OCI-LY3 (cell line): ENCODE data around the gene ZBTB22.

Experiments used
- H2AFZ ChIP-seq: fragments of 200-600, 300-600 bp; shearing (Covaris generic); 2 replicates; pipeline ENCODE4 v1.6.0; 2014; ENCODE audit warnings: antibody characterized with exemption, low read depth, low read length
- H3K27ac ChIP-seq: fragments of 200-600, 300-600 bp; sonication (generic); 2 replicates; pipeline ENCODE4 v1.5.1; 2014; ENCODE audit warnings: mild to moderate bottlenecking, low read length, moderate library complexity, mixed read lengths
- H3K27me3 ChIP-seq: fragments of 200-600, 300-600 bp; sonication (generic); 2 replicates; pipeline ENCODE4 v1.6.1; 2014; ENCODE audit warnings: low read depth, low read length, mixed read lengths
- H3K36me3 ChIP-seq: fragments of 200-600, 300-600 bp; sonication (generic); replicated peaks from 2 replicates; pipeline ENCODE3; 2014; ENCODE audit warnings: low read depth, low read length, mixed read lengths
- H3K4me1 ChIP-seq: fragments of 300-600, 200-600 bp; sonication (generic); 2 replicates; pipeline ENCODE4 v1.6.1; 2014; ENCODE audit warnings: low read length, mixed read lengths
- H3K4me2 ChIP-seq: fragments of 200-600, 300-600 bp; sonication (generic); 2 replicates; pipeline ENCODE4 v1.6.1; 2014; ENCODE audit warnings: low read length, mixed read lengths
- H3K4me3 ChIP-seq: fragments of 300-600, 200-600 bp; sonication (generic); 2 replicates; pipeline ENCODE4 v1.5.1; 2014; ENCODE audit warnings: antibody characterized with exemption, mild to moderate bottlenecking, low read length, moderate library complexity
- H3K79me2 ChIP-seq: fragments of 300-600, 200-600 bp; shearing (Covaris generic); 2 replicates; pipeline ENCODE4 v1.6.1; 2014; ENCODE audit warnings: mild to moderate bottlenecking, low read length, mixed read lengths
- H3K9ac ChIP-seq: fragments of 300-600, 200-600 bp; shearing (Covaris generic); 2 replicates; pipeline ENCODE4 v1.6.0; 2014; ENCODE audit warnings: mild to moderate bottlenecking, low read length, moderate library complexity
- H3K9me3 ChIP-seq: fragments of 200-600, 300-600 bp; shearing (Covaris generic); 2 replicates; pipeline ENCODE4 v1.6.1; 2014; ENCODE audit warnings: low read length, mixed read lengths; ENCODE audit not compliant: insufficient read depth
- H4K20me1 ChIP-seq: fragments of 200-600, 300-600 bp; sonication (generic); 2 replicates; pipeline ENCODE4 v1.6.1; 2016; ENCODE audit warnings: low read length, mixed read lengths; ENCODE audit not compliant: insufficient read depth
- CTCF ChIP-seq: fragments of 200-600, 300-600 bp; sonication (generic); IDR thresholded peaks from 2 replicates; pipeline ENCODE4 v1.5.1; 2014; ENCODE audit warnings: antibody characterized with exemption, low read length, low read depth
- EZH2phosphoT487 ChIP-seq: fragments of 200-600 bp; shearing (Covaris generic); IDR thresholded peaks from 2 replicates; pipeline ENCODE4 v1.6.1; 2018; ENCODE audit warnings: antibody characterized with exemption, mixed run types, low read depth

ZBTB22 gene

GRCh38 chr6:33279971-33280511 lies 37.5 kb downstream of the ZBTB22 start:
- Histone ChIP-seq H3K79me2 (peaks cover 9% of the 10 kb centered on the region), H2AFZ (no peak overlapping the region), H3K27ac (no peak overlapping the region), H3K9ac (no peak overlapping the region), H3K4me2 (no peak overlapping the region), H3K9me3 (no peaks in the 10 kb centered on the region), H3K4me3 (no peak overlapping the region), H3K4me1 (peaks cover 24% of the 10 kb centered on the region), H3K36me3 (peaks cover 17% of the 10 kb centered on the region), H3K27me3 (no peaks in the 10 kb centered on the region), H4K20me1 (peaks cover 17% of the 10 kb centered on the region)
- TF ChIP-seq CTCF = peak; percentile 32
- TF ChIP-seq EZH2phosphoT487 = no peak

GRCh38 chr6:33279257-33279695 lies 38.3 kb downstream of the ZBTB22 start:
- peaks cover 25% of the 10 kb centered on the region for H3K36me3 ChIP-seq
- H2AFZ ChIP-seq = no peak overlapping the region
- peaks cover 32% of the 10 kb centered on the region for H3K4me1 ChIP-seq
- peaks cover 16% of the 10 kb centered on the region for H3K79me2 ChIP-seq
- H3K9ac ChIP-seq = no peak overlapping the region
- H3K9me3 ChIP-seq = no peaks in the 10 kb centered on the region
- H3K4me2 ChIP-seq = no peak overlapping the region
- no peak overlapping the region for H3K4me3 ChIP-seq
- TF ChIP-seq EZH2phosphoT487 (no peak), CTCF (no peak)
- H4K20me1 ChIP-seq = peaks cover 24% of the 10 kb centered on the region
- no peak overlapping the region for H3K27ac ChIP-seq
- H3K27me3 ChIP-seq = no peaks in the 10 kb centered on the region

GRCh38 chr6:33278810-33279209 lies 38.7 kb downstream of the ZBTB22 start:
- Histone ChIP-seq H3K9me3 (no peaks in the 10 kb centered on the region), H3K4me2 (no peak overlapping the region), H2AFZ (no peak overlapping the region), H3K36me3 (peaks cover 29% of the 10 kb centered on the region), H3K4me1 (peaks cover 37% of the 10 kb centered on the region), H3K27ac (no peak overlapping the region), H4K20me1 (peaks cover 29% of the 10 kb centered on the region), H3K4me3 (no peak overlapping the region), H3K79me2 (peaks cover 21% of the 10 kb centered on the region), H3K9ac (no peak overlapping the region), H3K27me3 (no peaks in the 10 kb centered on the region)
- TF ChIP-seq CTCF (no peak), EZH2phosphoT487 (no peak)

- Histone ChIP-seq H3K36me3 (peaks cover 34% of the 10 kb centered on the region), H3K27ac (peak overlapping the region; percentile 89; the same call in 1 of the 2 replicates), H3K4me3 (no peak overlapping the region), H3K4me1 (peaks cover 41% of the 10 kb centered on the region), H3K9me3 (no peaks in the 10 kb centered on the region), H4K20me1 (peaks cover 33% of the 10 kb centered on the region), H3K27me3 (no peaks in the 10 kb centered on the region), H3K79me2 (peaks cover 25% of the 10 kb centered on the region), H3K4me2 (no peak overlapping the region), H2AFZ (no peak overlapping the region), H3K9ac (no peak overlapping the region)
- no peak for TF ChIP-seq CTCF
- no peak for TF ChIP-seq EZH2phosphoT487
Observed at GRCh38 chr6:33278392-33278741, 39.2 kb downstream of the ZBTB22 start.
